LoVo (cell line): ENCODE results near the gene OR1J1.

ENCODE experiments used
- DNase-seq: peaks from one replicate; pipeline ENCODE4 v3.0.0-alpha.2; 2016; ENCODE audit warnings: low spot score

Gene OR1J1

DNA sequence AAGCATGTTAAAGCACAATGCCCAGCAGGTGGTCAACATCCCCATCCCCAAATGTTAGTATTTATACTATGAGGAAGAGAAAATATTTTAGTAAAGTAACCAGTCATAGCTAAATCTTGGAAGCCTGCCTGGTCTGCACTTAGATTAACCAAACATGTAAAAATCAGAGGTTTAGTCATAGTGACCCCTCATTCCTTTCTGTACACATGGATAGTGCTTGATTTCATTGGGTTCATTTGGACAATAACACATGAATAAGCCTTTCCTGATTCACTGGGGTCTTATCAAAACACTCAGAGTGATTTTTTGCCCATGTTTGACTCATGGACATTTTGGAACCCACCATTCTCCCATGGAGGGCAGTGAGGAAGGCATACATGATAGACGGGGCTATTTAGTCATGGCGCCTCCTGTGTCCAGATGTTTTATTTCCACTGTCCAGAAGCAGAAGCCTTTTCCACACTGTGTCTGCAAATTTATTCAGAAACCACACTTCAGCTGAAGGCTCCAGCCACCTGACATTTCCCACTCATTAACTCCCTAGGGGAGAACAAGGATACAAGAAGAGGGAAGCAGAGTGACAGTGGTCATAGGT lies 32.5 kb downstream of the OR1J1 start:
- DNase-seq, result no peak

DNA sequence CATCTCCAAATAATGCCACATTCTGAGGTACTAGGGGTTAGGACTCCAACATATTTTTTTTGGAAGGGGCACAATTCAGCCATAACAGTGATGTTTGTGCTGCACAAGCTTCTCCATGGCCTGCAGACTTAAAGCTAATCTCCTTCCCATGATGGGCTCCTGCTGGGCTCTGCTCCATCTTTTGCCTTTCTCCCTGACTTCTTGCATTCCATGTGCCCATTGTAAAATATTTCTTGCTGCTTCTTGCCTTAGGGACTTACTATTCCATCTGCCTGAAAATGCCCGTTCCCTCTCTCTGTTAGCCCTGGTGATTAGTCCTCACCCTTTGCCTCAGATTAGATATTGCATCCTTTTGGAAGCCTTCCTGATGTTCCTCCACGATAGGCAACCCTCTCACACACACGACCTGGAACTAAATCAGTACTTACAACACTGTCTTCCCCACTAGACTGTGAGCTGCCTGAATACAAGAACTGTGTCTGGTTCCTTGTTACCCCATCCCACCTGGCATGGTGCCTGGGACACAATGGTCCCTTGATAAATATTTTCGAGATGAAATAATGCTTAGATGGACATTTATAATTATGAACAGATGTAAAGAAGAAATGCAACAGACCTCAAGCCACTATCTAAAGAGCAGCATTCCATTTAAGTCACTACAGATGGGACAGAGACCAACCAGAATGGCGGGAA lies 33.5 kb downstream of the OR1J1 start:
- no peak for DNase-seq

DNA sequence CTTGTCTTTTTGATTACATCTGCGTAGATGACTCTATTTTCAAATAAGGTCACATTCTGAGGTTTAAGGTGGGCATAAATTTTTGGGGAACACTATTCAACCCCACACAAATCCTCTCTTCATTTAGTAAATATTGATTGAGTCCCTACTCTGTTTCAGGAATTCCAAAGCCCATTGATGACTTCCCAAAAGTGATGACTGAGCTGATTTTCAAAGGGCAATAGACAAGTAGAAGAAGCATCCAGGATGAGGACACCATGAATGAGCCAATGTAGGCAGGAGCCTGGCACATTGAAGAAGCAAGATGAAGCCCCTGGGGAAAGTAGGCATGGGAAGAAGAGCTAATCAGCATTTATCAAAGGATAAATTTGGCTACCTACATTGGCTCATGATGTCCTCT lies 35.2 kb downstream of the OR1J1 start:
- DNase-seq, result no peak
